HG03196 (cell line): ENCODE results near the gene MED28.
"Not testable (repeated sequence)": the region's sequence is repeated elsewhere in the genome, so short reads cannot be mapped to it uniquely, and the experiment has no call there.

ENCODE experiments used
- ATAC-seq: cut with Tn5 transposase; IDR thresholded peaks from one replicate; pipeline ENCODE4 v1.9.1; 2021; ENCODE audit not compliant: unreplicated experiment

The MED28 gene

GRCh38 chr4:17614416-17615299 lies at the start of gene MED28:
Gene MED28, plus strand, starts transcription at chr4:17614641. Its CDS starts 14 bp downstream, at chr4:17614655.
- peak; percentile 96 for ATAC-seq

DNA sequence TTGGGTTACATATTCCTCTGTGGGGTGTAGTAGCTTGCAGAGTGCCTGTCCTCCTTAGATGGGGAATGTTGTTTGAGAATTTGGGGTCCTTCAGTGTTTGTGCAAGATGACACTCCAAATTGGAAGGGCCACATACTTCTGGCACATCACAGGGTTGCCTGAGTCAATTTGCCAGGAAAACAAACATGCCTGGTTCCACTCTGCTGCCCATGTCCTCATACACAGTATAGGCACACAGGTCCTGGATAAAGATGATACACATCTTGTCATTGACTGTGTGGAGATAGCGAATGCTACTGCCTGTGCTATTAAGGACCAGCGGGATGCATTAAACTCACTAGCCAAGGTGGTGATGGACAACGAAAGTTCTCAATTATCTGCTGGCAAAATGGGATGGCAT lies 48.6 kb upstream of the MED28 start:
- no peak for ATAC-seq

GRCh38 chr4:17567271-17567670 lies 47.2 kb upstream of the MED28 start:
- no peak for ATAC-seq

DNA sequence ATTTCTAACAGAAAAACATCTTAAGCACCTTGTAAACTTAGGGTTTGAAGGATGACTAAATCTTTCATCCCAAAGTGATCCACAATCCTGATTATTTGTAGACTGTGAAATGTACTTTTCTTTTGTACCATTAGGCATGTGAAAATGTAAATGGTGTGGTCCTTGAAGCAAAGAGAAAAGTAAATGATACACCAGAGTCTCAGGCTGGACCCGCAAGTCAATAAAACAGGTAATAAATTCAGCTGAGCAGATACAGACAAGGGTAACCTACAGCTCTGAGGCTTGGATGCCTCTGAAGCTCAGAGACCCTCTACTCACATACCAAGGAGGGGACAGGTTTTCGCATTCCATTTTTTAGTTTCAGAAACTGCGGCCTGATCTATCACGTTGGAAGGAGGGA lies 40.2 kb upstream of the MED28 start:
- ATAC-seq, result no peak

GRCh38 chr4:17575177-17575576 lies 39.3 kb upstream of the MED28 start:
- ATAC-seq, result not testable (repeated sequence)

DNA sequence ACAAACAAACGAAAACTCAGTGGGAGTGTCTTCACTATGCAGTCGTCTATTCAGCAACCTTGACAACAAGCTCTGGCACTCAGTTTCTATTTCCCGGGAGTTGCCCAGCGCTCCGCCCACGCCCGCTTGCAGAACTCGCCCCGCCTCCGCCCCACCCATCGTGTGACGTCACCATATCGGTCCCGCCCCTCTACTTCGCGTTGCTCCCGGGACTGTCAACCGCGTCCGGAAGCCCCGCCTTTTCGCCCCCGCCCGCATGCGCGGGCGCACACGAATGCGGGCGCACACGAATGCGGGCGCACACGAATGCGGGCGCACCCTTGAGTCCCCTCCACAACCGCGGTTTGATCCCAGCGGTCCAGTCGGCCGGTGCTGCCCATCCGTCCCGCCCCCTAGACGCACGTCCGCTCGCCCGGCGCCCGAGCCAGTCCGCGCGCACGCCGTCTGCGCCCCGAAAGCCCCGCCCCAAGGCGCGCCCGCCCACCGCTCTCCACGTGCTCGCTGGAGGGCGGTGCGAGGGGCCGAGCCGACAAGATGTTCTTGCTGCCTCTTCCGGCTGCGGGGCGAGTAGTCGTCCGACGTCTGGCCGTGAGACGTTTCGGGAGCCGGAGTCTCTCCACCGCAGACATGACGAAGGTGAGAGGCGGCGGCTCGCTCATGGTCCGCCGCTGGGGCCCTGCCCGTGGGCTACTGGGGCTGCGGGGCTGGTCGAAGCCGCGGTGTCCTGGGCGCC lies 37.3 kb upstream of the MED28 start, which contains the start of gene LAP3:
Gene LAP3, plus strand, starts transcription at position 267 of the 733 bp plus-strand sequence. Its CDS starts 268 bp downstream, at position 535.
- peak; percentile 85 for ATAC-seq

- ATAC-seq, result peak; percentile 5
Observed at GRCh38 chr4:17577665-17578481, 36.6 kb upstream of the MED28 start.

GRCh38 chr4:17578482-17578891 lies 36.0 kb upstream of the MED28 start:
- ATAC-seq, result peak; percentile 35

DNA sequence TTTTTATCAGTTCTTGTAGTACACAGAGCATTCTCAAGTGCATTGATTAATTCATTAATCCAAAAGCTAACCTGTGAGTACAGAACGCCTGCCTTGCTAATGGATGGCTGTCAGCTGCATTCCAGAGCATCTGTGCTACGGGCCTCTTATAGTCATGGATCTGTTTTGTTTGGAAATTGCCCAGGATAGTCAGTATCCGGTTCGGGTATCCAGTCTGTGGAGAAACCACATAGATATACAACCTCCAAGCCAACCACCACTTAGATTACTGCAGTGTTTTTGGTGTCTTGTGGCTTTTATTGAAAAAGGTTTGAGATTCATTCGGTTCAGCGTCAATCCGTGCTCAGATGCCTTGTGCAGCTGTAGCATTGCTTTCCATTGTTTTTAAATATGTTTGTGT lies 33.5 kb upstream of the MED28 start:
- no peak for ATAC-seq

DNA sequence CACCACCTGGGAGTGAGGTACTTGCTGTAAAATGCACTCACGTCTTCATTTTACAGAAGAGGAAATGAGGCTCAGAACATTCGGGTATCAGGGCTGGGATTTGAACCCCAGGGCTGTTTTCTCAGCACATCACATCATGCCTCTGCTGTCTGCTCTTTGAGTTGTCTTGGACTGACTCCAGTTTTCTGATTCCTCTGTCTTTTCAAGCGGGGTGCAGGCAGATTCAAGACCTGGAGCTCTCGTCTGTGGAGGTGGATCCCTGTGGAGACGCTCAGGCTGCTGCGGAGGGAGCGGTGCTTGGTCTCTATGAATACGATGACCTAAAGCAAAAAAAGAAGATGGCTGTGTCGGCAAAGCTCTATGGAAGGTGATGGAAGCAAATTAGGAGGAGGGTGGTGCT lies 31.2 kb upstream of the MED28 start:
- ATAC-seq, result no peak

DNA sequence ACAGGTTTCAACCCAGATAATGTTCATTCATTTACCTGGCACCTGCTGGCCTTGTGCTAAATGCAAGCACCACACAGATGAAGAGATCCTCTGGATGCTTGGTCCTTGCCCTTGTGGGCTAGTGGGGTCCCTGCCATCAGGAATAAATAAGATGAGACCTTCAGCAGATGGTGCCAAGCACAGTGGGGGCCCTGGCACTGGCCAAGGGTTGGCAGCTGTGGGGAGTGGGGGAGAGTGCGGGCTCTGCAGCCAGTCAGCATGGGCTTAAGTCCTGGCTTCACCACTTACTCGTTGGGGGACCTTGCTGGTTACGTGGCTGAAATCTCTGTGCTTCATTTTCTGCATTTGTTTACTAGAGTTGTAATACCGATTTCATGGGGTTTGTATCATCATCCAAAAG lies 30.5 kb upstream of the MED28 start:
- ATAC-seq, result no peak

- ATAC-seq, result no peak
Observed at GRCh38 chr4:17584521-17585213, 29.8 kb upstream of the MED28 start.

DNA sequence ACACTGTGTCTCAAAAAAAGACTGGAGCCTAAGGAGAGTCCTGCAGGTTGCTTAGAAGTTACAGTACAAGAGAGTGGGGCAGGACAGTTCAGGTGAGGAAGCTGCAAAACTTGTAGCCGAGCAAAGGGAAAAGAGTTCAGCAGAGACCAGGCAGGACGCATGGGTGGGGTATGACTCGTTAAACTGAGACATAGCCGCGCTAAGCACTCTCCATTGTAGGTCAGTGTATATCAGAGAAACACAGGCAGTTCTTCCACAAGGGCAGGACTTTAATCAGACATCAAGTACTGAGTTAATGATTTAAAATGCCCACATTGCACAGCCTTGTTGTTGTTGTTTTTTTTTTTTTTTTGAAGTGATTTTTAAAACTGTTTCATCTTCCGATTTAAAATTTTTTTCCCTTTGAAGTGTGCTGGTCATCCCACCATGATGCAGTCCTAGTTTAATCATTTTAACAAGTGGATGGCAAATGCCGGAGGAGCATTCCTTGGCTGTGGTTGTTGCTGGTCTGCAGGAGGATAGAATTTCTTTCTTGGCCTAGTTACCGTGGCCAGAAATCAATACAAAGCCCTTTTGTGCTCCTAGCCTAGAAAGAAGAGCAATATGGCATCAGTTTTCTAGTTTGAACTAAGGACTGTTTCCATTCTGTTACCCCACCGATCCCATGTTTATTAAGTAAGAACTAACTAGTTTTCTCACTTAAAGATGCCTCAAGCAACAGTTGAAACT lies 27.2 kb upstream of the MED28 start:
- ATAC-seq, result no peak

- no peak for ATAC-seq
Observed at GRCh38 chr4:17589355-17589754, 25.1 kb upstream of the MED28 start.

DNA sequence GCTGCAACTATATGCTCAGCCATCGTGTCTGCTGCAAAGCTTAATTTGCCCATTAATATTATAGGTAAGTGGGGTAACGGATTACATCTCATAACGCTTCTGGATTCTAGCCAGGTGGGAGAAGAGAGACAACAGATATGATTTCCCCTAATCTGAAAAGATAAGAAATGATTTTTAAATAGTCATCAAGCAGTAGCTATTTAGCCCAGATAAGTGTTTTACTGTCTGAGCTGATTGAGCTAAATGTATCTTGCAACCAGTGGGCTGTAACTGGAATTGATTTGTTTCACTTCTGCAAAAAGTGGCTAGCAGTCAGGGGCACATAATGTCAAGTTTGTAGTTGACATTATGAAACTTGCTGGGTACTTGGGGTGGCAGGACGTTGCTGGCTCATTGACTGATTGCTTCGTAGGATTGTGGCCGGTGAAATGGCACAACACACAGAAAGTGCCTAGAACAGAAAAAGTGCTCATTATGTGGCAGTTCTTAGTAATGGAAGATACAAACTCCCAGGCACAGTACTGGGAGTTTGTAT lies 18.9 kb upstream of the MED28 start:
- peak; percentile 85 for ATAC-seq

GRCh38 chr4:17597517-17597916 lies 16.9 kb upstream of the MED28 start:
- no peak for ATAC-seq

GRCh38 chr4:17599826-17600225 lies 14.6 kb upstream of the MED28 start:
- ATAC-seq, result no peak

- no peak for ATAC-seq
Observed at GRCh38 chr4:17605236-17605635, 9.2 kb upstream of the MED28 start.

GRCh38 chr4:17613761-17614415 lies 553 bp upstream of the MED28 start:
- peak; percentile 50 for ATAC-seq
